ENCODE data around the gene KRTAP5-2. TPM values are rescaled to one million over a fixed set of nuclear protein-coding genes. Genes with fewer than 3 reads are reported as not detected.

Gene KRTAP5-2
- total RNA-seq, 1 experiment from 2014 or later = not detected

GRCh38 chr11:1562469-1563148 is 35.5 kb downstream of the KRTAP5-2 start:
- DNase-seq = no peak
- intact Hi-C loops (cut with micrococcal nuclease; ENCODE audit: unreplicated experiment) = no loop called here
- Histone ChIP-seq H4K20me1 (ENCODE audit: insufficient read depth) (no peaks in the 10 kb centered on the region), H3F3A (ENCODE audit: insufficient read depth, low read depth) (no peaks in the 10 kb centered on the region; the same call in 1 of the 2 replicates), H3K4me2 (no peak overlapping the region), H3K4me3 (no peak overlapping the region), H3K27me3 (ENCODE audit: insufficient read depth, low read depth) (no peaks in the 10 kb centered on the region), H3K36me3 (ENCODE audit: low read depth) (no peaks in the 10 kb centered on the region), H2AFZ (no peak overlapping the region), H3K9me3 (ENCODE audit: insufficient read depth, low read depth) (no peaks in the 10 kb centered on the region), H3K9me2 (ENCODE audit: insufficient read depth) (no peaks in the 10 kb centered on the region), H3K27ac (no peak overlapping the region), H3K4me1 (replicated peaks; ENCODE audit: insufficient read depth) (peaks cover 20% of the 10 kb centered on the region), H3K79me2 (ENCODE audit: low read depth) (no peaks in the 10 kb centered on the region)
- ChIA-PET CTCF (no interaction called here), POLR2A (ENCODE audit: unreplicated experiment) (no interaction called here)
- no TSS peak for BruUV-seq (replicated peaks)
- no peak for TF ChIP-seq CTCF (conservative IDR thresholded peaks at IDR 0.05)
- no peak for TF ChIP-seq EZH2 (IDR thresholded peaks at IDR 0.05; ENCODE audit: low read depth)

GRCh38 chr11:1561955-1562354 is 36.1 kb downstream of the KRTAP5-2 start:
- H3K4me2 ChIP-seq = no peak overlapping the region
- TF ChIP-seq EZH2 (IDR thresholded peaks at IDR 0.05; ENCODE audit: low read depth) (no peak), CTCF (conservative IDR thresholded peaks at IDR 0.05) (no peak)
- DNase-seq = no peak
- CTCF ChIA-PET = no interaction called here
- no peaks in the 10 kb centered on the region for H3K27me3 ChIP-seq (ENCODE audit: insufficient read depth, low read depth)
- no peaks in the 10 kb centered on the region for H4K20me1 ChIP-seq (ENCODE audit: insufficient read depth)
- H3F3A ChIP-seq (ENCODE audit: insufficient read depth, low read depth) = no peaks in the 10 kb centered on the region; the same call in 1 of the 2 replicates
- H3K9me3 ChIP-seq (ENCODE audit: insufficient read depth, low read depth) = no peaks in the 10 kb centered on the region
- POLR2A ChIA-PET (ENCODE audit: unreplicated experiment) = no interaction called here
- H3K4me1 ChIP-seq (replicated peaks; ENCODE audit: insufficient read depth) = peaks cover 22% of the 10 kb centered on the region
- no peaks in the 10 kb centered on the region for H3K9me2 ChIP-seq (ENCODE audit: insufficient read depth)
- no peak overlapping the region for H3K4me3 ChIP-seq
- no peaks in the 10 kb centered on the region for H3K79me2 ChIP-seq (ENCODE audit: low read depth)
- no TSS peak for BruUV-seq (replicated peaks)
- no peak overlapping the region for H3K27ac ChIP-seq
- no peak overlapping the region for H2AFZ ChIP-seq
- no peaks in the 10 kb centered on the region for H3K36me3 ChIP-seq (ENCODE audit: low read depth)
- intact Hi-C loops (cut with micrococcal nuclease; ENCODE audit: unreplicated experiment) = no loop called here

GRCh38 chr11:1561266-1561665 is 36.8 kb downstream of the KRTAP5-2 start:
- Histone ChIP-seq H3K9me3 (ENCODE audit: insufficient read depth, low read depth) (no peaks in the 10 kb centered on the region), H3K27ac (no peak overlapping the region), H4K20me1 (ENCODE audit: insufficient read depth) (no peaks in the 10 kb centered on the region), H3K4me2 (no peak overlapping the region), H3K4me3 (no peak overlapping the region), H3K36me3 (ENCODE audit: low read depth) (no peaks in the 10 kb centered on the region), H3K9me2 (ENCODE audit: insufficient read depth) (no peaks in the 10 kb centered on the region), H2AFZ (no peak overlapping the region), H3K27me3 (ENCODE audit: insufficient read depth, low read depth) (no peaks in the 10 kb centered on the region), H3K79me2 (ENCODE audit: low read depth) (no peaks in the 10 kb centered on the region), H3K4me1 (replicated peaks; ENCODE audit: insufficient read depth) (peaks cover 22% of the 10 kb centered on the region), H3F3A (ENCODE audit: insufficient read depth, low read depth) (no peaks in the 10 kb centered on the region; the same call in 1 of the 2 replicates)
- DNase-seq = no peak
- TF ChIP-seq EZH2 (IDR thresholded peaks at IDR 0.05; ENCODE audit: low read depth) = no peak
- TF ChIP-seq CTCF (conservative IDR thresholded peaks at IDR 0.05) = no peak
- CTCF ChIA-PET = no interaction called here
- intact Hi-C loops (cut with micrococcal nuclease; ENCODE audit: unreplicated experiment) = no loop called here
- POLR2A ChIA-PET (ENCODE audit: unreplicated experiment) = no interaction called here
- no TSS peak for BruUV-seq (replicated peaks)

All from PC-9 (cell line).